NCI-H82 (cell line): ENCODE measurements around the gene MRPL14.

ENCODE experiments used
- DNase-seq: peaks from one replicate; lab custom pipeline; 2025; lab: John Stamatoyannopoulos, UW

Gene MRPL14

GRCh38 chr6:44064948-44065272 is 62.3 kb downstream of the MRPL14 start:
- DNase-seq = no peak

GRCh38 chr6:44064089-44064947 is 62.9 kb downstream of the MRPL14 start:
- DNase-seq = no peak

DNA sequence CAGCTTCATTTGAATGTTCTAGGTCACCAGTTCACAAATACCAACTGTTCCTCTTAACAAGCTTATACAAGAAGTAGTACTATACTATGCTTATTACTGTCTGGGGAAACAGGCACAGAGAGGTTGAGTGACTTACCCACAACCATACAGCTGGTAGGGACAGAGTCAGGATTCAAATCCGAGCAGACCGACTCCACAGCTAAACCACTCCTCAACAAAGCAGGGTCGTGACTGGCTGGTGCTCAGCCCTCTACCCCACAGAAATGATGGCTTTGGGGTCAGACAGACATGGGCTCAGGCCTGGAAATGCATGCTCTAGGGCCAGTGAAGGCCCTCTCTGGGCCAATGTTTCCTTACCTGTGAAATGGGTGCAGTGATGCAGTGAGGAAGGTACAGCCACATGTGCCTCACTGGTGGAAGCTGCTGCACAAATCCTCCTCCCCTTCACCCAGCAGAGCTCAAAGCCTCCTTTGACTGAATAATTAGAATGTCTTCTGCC is 63.6 kb downstream of the MRPL14 start:
- no peak for DNase-seq
